Thyroid gland (tissue), 4 donors: ENCODE measurements around the gene SARDH. TPM values are rescaled to one million over a fixed set of nuclear protein-coding genes. Genes with fewer than 3 reads are reported as not detected.
A peak's percentile ranks its signal among the peaks of the same experiment; 100 is the strongest.

Experiments used
- DNase-seq, 2 donors: peaks; one replicate each; pipeline ENCODE4 v3.0.0-alpha.2; 2019
- H3K27ac ChIP-seq, 3 donors: fragments of 200-600 bp; sonication (generic); 1 replicate in 2 of 3; 2 replicates in 1 of 3; pipeline ENCODE4 v1.5.1; 2016 to 2019; ENCODE audit warnings: mild to moderate bottlenecking in 1 of 3, moderate library complexity in 1 of 3
- H3K27me3 ChIP-seq: fragments of 200-600 bp; sonication (generic); one replicate; pipeline ENCODE4 v1.5.1; 2019
- H3K36me3 ChIP-seq, 2 donors: fragments of 200-600 bp; sonication (generic); one replicate each; pipeline ENCODE4 v1.5.1; 2016 to 2019
- H3K4me1 ChIP-seq, 2 donors: fragments of 200-600 bp; sonication (generic); one replicate each; pipeline ENCODE4 v1.5.1; 2017 to 2019
- H3K4me3 ChIP-seq, 3 donors: fragments of 200-600 bp; sonication (generic); replicated peaks in 1 of 3; 1 replicate in 2 of 3; 2 replicates in 1 of 3; pipeline ENCODE4 v1.5.1; 2016; ENCODE audit warnings: mild to moderate bottlenecking in 1 of 3
- H3K9me3 ChIP-seq: fragments of 200-600 bp; sonication (generic); one replicate; pipeline ENCODE4 v1.5.1; 2017
- POLR2A ChIP-seq, 2 donors: fragments of 450-650 bp; IDR thresholded peaks; one replicate each; pipeline ENCODE4 v1.6.1; 2017; ENCODE audit warnings: antibody characterized with exemption in 2 of 2, mild to moderate bottlenecking in 2 of 2, moderate library complexity in 1 of 2
- WGBS, 2 donors: methylation state at CpG; one replicate each; pipeline ENCODE4 v1.1.5; 2017; 5-methylcytosine and 5-hydroxymethylcytosine counted together
- intact Hi-C: fragments of 100-400 bp; cut with DNase I; formaldehyde crosslinking; loops from one replicate; pipeline ENCODE4 v1.15.1; 2023
- total RNA-seq, 4 donors: library from RNA; depleted of rRNA; stranded (reverse); fragments of >200 nt; gene quantifications; one replicate each; pipeline ENCODE4 v1.2.3, GENCODE V29; 2016
- TF ChIP-seq, protein P1 (sequence below), 6 experiments: fragments of 200-600 bp in 3 of 6; fragments of 450-650 bp in 3 of 6; sonication (generic) in 3 of 6; IDR thresholded peaks; one replicate each; pipeline ENCODE4 v1.5.1; 2016 to 2019; ENCODE audit warnings: antibody characterized with exemption in 6 of 6, mild to moderate bottlenecking in 2 of 6, inconsistent platforms in 1 of 6, moderate library complexity in 1 of 6

The SARDH gene
- total RNA-seq, 4 donors from 2014 or later, result 2.2 to 6.2 (median 3.3) TPM; not detected in 1

- DNase-seq, result no peak
Measured at GRCh38 chr9:133728856-133729616, 9.1 kb downstream of the SARDH start.

GRCh38 chr9:133727876-133728441 lies 10.2 kb downstream of the SARDH start:
- WGBS, 2 donors, result 85 to 97% methylated on average over 4 to 6 of the region's 18 CpGs
- Histone ChIP-seq H3K4me1 (no peaks in the 10 kb centered on the region), H3K27me3 (no peaks in the 10 kb centered on the region), H3K4me3 (no peak overlapping the region), H3K36me3 (no peaks in the 10 kb centered on the region), H3K27ac (no peak overlapping the region), H3K9me3 (no peaks in the 10 kb centered on the region)
- DNase-seq, result no peak
- no peak for TF ChIP-seq POLR2A (IDR thresholded peaks at IDR 0.05)
- TF ChIP-seq, protein P1, sequence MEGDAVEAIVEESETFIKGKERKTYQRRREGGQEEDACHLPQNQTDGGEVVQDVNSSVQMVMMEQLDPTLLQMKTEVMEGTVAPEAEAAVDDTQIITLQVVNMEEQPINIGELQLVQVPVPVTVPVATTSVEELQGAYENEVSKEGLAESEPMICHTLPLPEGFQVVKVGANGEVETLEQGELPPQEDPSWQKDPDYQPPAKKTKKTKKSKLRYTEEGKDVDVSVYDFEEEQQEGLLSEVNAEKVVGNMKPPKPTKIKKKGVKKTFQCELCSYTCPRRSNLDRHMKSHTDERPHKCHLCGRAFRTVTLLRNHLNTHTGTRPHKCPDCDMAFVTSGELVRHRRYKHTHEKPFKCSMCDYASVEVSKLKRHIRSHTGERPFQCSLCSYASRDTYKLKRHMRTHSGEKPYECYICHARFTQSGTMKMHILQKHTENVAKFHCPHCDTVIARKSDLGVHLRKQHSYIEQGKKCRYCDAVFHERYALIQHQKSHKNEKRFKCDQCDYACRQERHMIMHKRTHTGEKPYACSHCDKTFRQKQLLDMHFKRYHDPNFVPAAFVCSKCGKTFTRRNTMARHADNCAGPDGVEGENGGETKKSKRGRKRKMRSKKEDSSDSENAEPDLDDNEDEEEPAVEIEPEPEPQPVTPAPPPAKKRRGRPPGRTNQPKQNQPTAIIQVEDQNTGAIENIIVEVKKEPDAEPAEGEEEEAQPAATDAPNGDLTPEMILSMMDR (IDR thresholded peaks at IDR 0.05), result no peak
- intact Hi-C loops, result loop anchor here (10.0 kb wide), 1 partner anchor 143 kb away; no protein-coding TSS in a partner anchor

More at GRCh38 chr9:133728856-133729616, 9.1 kb downstream of the SARDH start:
- 80 to 82% methylated on average over 9 to 10 of the region's 10 CpGs for WGBS, 2 donors
- H3K27me3 ChIP-seq, result no peaks in the 10 kb centered on the region
- intact Hi-C loops, result loop anchor here (10.0 kb wide), 1 partner anchor 144 kb away; no protein-coding TSS in a partner anchor
- no peaks in the 10 kb centered on the region for H3K4me1 ChIP-seq
- no peaks in the 10 kb centered on the region for H3K9me3 ChIP-seq
- TF ChIP-seq, protein P1 (IDR thresholded peaks at IDR 0.05), result no peak
- TF ChIP-seq POLR2A (IDR thresholded peaks at IDR 0.05), result no peak
- H3K36me3 ChIP-seq, result no peaks in the 10 kb centered on the region
- H3K27ac ChIP-seq, result no peak overlapping the region
- H3K4me3 ChIP-seq, result no peak overlapping the region

DNA sequence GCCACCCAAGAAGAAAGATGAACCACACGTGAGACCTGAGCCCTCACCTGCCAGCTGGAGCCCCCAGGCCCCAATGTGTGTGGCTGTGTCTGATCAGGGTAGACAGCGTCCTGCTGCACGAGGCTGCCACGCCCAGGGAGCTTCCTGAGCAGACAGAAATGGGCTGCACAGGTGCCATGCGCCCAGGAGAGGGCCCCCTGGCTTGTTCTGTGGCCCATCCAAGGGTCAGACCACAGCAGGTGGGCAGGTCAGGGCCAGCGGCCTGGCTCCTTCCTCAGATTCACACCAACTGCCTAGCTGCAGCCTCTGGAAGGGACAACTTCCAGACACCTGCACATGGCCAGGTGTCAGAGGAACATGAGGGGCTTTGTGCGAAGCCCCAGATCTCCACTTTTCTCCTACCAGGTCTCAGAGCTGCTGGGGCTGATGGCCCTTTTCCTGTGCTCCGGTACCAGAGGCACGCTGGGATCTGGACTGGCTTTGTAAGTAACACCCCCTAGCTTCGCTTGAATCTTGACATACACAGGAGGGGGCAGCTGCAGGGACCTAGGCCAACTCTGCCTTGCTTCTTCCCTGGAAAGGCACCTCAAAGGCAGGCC lies 10.8 kb downstream of the SARDH start:
- DNase-seq, result no peak
- H3K36me3 ChIP-seq, result no peaks in the 10 kb centered on the region
- TF ChIP-seq, protein P1 (IDR thresholded peaks at IDR 0.05), result no peak
- no peak for TF ChIP-seq POLR2A (IDR thresholded peaks at IDR 0.05)
- no peaks in the 10 kb centered on the region for H3K4me1 ChIP-seq
- H3K9me3 ChIP-seq, result no peaks in the 10 kb centered on the region
- 70 to 79% methylated on average over 8 to 10 of the region's 10 CpGs for WGBS, 2 donors
- H3K4me3 ChIP-seq, result no peak overlapping the region
- H3K27ac ChIP-seq, result no peak overlapping the region
- no peaks in the 10 kb centered on the region for H3K27me3 ChIP-seq
- intact Hi-C loops, result loop anchor here (10.0 kb wide), 1 partner anchor 143 kb away; no protein-coding TSS in a partner anchor

DNA sequence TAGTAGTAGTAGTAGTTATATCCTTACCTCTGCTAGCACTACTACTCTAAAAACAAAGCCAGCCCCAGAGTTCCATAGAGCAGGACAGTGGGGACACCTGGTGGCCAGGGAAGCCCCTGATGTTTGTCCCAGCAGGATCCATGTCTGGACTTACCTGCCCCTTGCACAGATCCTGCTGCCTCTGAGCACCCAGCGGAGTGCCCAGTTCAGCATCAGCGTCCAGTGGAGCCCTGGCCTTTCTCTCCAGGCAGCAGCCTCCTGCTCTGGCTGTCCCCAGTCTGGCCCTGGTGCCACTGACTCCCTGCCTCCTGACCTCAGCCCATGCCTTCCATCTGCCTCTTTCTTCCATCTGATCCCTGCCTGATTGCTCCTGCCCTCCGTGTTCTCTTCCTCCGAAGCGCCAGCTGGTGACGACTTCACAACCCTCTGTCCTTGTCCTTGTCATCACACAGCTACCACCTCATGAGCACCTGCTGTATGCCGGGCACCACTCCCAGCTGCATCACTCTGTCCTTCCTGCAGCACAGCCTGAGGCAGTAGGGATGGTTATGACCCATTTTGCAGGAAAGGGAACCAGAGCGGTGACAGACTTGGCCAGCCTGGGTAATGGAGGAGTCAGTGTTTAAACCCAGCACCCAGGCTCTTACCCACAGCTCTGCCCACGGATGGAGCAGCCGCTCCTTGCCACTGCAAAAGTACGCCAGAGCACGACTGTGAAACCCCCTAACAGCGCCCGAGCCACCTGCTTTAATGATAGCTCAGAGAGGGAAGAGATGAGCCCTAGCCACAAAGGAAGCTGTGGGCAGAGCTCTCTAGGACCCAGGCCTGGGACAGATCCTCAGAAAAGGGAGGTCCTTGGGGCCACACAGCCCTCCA lies 11.5 kb downstream of the SARDH start:
- Histone ChIP-seq H3K27ac (no peak overlapping the region), H3K36me3 (no peaks in the 10 kb centered on the region), H3K4me3 (no peak overlapping the region), H3K27me3 (no peaks in the 10 kb centered on the region), H3K9me3 (no peaks in the 10 kb centered on the region), H3K4me1 (no peaks in the 10 kb centered on the region)
- intact Hi-C loops, result loop anchor here (10.0 kb wide), 1 partner anchor 142 kb away; no protein-coding TSS in a partner anchor
- peak; percentile 65 to 66 for DNase-seq
- TF ChIP-seq POLR2A (IDR thresholded peaks at IDR 0.05), result no peak
- TF ChIP-seq, protein P1 (IDR thresholded peaks at IDR 0.05), result peak; percentile 10 to 60 (median 44)
- WGBS, 2 donors, result 78 to 82% methylated on average over 13 of the region's 14 CpGs
